ENCODE data around the gene STK39.

Gene STK39

GRCh38 chr2:168119515-168120141 is 127.8 kb downstream of the STK39 start:
- Histone ChIP-seq H3K9me3 (ENCODE audit: control insufficient read depth, low read length) (no peaks in the 10 kb centered on the region), H3K9ac (no peak overlapping the region), H3K4me1 (peaks cover 6% of the 10 kb centered on the region), H3K4me3 (ENCODE audit: low read depth, low read length) (no peak overlapping the region), H3K79me2 (peaks cover 3% of the 10 kb centered on the region), H3K27me3 (ENCODE audit: control insufficient read depth, insufficient read depth, low read length) (no peaks in the 10 kb centered on the region), H3K27ac (peak overlapping the region; percentile 62), H3K4me2 (ENCODE audit: low read length) (no peak overlapping the region), H2AFZ (peak overlapping the region; percentile 49), H3K36me3 (ENCODE audit: control insufficient read depth, insufficient read depth, low read length) (no peaks in the 10 kb centered on the region)
- peak; percentile 46 for TF ChIP-seq CTCF (IDR thresholded peaks at IDR 0.05)

- Histone ChIP-seq H3K27ac (peak overlapping the region; percentile 62), H3K4me3 (ENCODE audit: low read depth, low read length) (no peak overlapping the region), H3K4me2 (ENCODE audit: low read length) (no peak overlapping the region), H3K9me3 (ENCODE audit: control insufficient read depth, low read length) (no peaks in the 10 kb centered on the region), H3K79me2 (peaks cover 3% of the 10 kb centered on the region), H3K4me1 (peaks cover 6% of the 10 kb centered on the region), H3K27me3 (ENCODE audit: control insufficient read depth, insufficient read depth, low read length) (no peaks in the 10 kb centered on the region), H3K9ac (no peak overlapping the region), H3K36me3 (ENCODE audit: control insufficient read depth, insufficient read depth, low read length) (no peaks in the 10 kb centered on the region), H2AFZ (peak overlapping the region; percentile 49)
- TF ChIP-seq CTCF (IDR thresholded peaks at IDR 0.05), result peak; percentile 75
Measured at GRCh38 chr2:168118733-168119514, 128.5 kb downstream of the STK39 start.

- no peak overlapping the region for H3K9ac ChIP-seq
- H3K4me3 ChIP-seq (ENCODE audit: low read depth, low read length), result no peak overlapping the region
- H3K27me3 ChIP-seq (ENCODE audit: control insufficient read depth, insufficient read depth, low read length), result no peaks in the 10 kb centered on the region
- peaks cover 3% of the 10 kb centered on the region for H3K79me2 ChIP-seq
- H2AFZ ChIP-seq, result no peak overlapping the region
- H3K4me2 ChIP-seq (ENCODE audit: low read length), result no peak overlapping the region
- no peak for TF ChIP-seq CTCF (IDR thresholded peaks at IDR 0.05)
- H3K36me3 ChIP-seq (ENCODE audit: control insufficient read depth, insufficient read depth, low read length), result no peaks in the 10 kb centered on the region
- H3K27ac ChIP-seq, result no peak overlapping the region
- peaks cover 6% of the 10 kb centered on the region for H3K4me1 ChIP-seq
- no peaks in the 10 kb centered on the region for H3K9me3 ChIP-seq (ENCODE audit: control insufficient read depth, low read length)
Measured at GRCh38 chr2:168116448-168116847, 130.9 kb downstream of the STK39 start.

GRCh38 chr2:168114619-168115018 is 132.8 kb downstream of the STK39 start:
- no peak overlapping the region for H2AFZ ChIP-seq

More at GRCh38 chr2:168114619-168115018, 132.8 kb downstream of the STK39 start:
- Histone ChIP-seq H3K9ac (no peak overlapping the region), H3K27me3 (ENCODE audit: control insufficient read depth, insufficient read depth, low read length) (no peaks in the 10 kb centered on the region), H3K27ac (no peak overlapping the region), H3K4me3 (ENCODE audit: low read depth, low read length) (no peak overlapping the region), H3K4me2 (ENCODE audit: low read length) (no peak overlapping the region), H3K9me3 (ENCODE audit: control insufficient read depth, low read length) (no peaks in the 10 kb centered on the region), H3K4me1 (peaks cover 6% of the 10 kb centered on the region), H3K36me3 (ENCODE audit: control insufficient read depth, insufficient read depth, low read length) (no peaks in the 10 kb centered on the region), H3K79me2 (peaks cover 3% of the 10 kb centered on the region)
- TF ChIP-seq CTCF (IDR thresholded peaks at IDR 0.05), result no peak

Measured in parathyroid adenoma (tissue), 2 donors.